ENCODE data around the gene DCAF15. TPM values are rescaled to one million over a fixed set of nuclear protein-coding genes. Genes with fewer than 3 reads are reported as not detected.
"Not testable (repeated sequence)": the region's sequence is repeated elsewhere in the genome, so short reads cannot be mapped to it uniquely, and the experiment has no call there.

Gene DCAF15
- total and polyA plus RNA-seq, 8 donors, result 7.1 to 37.3 (median 25.8) TPM

DNA sequence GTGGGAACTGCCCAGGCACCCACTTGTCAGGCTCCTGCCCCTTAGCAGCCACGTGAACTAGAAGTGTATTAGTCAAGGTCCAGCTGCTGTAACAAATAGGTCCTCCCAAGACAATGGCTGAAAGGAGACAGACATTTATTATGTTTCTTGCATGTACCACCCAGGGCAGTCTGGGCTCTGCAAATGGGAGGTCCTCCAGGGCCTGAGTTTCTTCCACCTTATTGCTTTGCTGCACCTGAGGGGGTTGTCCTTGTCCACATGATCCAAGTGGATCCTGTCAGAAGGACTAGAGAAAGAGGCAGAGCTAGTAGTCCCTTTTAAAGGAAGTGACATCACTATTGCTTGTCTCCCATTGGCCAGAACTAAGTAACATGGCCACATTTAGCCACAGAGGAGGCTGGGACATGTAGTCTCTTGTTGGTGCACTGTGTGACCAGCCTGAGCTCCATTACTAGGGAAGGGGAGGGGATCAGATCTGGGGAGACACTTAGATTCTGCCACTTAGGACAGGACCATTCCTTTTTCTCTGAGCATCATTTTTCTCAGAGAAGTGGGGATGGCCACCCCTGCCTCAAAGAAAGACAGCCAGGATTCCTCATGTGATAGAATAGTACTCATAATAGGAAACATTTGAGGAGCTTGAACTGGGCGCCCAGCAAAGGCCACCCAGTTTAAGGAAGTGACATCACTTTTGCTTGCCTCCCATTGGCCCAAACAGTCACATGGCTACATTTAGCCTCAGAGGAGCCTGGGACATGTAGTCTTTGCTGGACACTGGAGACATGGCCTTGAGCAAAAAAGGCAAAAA, 31.2 kb upstream of the DCAF15 start:
- TF ChIP-seq EP300 (IDR thresholded peaks at IDR 0.05) (no peak), POLR2A (IDR thresholded peaks at IDR 0.05) (no peak), POLR2AphosphoS5 (IDR thresholded peaks at IDR 0.05) (no peak)
- TF ChIP-seq, protein P1, sequence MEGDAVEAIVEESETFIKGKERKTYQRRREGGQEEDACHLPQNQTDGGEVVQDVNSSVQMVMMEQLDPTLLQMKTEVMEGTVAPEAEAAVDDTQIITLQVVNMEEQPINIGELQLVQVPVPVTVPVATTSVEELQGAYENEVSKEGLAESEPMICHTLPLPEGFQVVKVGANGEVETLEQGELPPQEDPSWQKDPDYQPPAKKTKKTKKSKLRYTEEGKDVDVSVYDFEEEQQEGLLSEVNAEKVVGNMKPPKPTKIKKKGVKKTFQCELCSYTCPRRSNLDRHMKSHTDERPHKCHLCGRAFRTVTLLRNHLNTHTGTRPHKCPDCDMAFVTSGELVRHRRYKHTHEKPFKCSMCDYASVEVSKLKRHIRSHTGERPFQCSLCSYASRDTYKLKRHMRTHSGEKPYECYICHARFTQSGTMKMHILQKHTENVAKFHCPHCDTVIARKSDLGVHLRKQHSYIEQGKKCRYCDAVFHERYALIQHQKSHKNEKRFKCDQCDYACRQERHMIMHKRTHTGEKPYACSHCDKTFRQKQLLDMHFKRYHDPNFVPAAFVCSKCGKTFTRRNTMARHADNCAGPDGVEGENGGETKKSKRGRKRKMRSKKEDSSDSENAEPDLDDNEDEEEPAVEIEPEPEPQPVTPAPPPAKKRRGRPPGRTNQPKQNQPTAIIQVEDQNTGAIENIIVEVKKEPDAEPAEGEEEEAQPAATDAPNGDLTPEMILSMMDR (IDR thresholded peaks at IDR 0.05), result no peak
- DNase-seq, result peak in 1 of 2 donors; percentile 61
- peaks cover 74 to 97% (median 96%) of the 10 kb centered on the region in 4 donors for H3K36me3 ChIP-seq

DNA sequence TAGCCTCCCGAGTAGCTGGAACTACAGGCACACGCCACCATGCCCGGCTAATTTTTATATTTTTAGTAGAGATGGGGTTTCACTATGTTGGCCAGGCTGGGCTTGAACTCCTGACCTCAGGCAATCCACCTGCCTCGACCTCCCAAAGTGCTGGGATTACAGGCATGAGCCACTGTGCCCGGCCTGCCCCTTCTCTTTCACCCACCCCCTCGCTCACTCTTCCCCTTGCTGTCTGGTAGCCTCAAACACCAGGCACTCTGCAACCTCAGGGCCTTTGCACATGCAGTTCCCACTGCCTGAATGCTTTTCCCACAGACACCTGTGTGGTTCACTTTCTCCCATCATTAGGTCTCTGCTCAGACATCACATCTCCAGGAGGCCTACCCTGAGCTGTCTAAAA, 30.2 kb upstream of the DCAF15 start:
- H3K4me1 ChIP-seq; H3K9me3 ChIP-seq; H3K27ac ChIP-seq; H3K27me3 ChIP-seq; intact Hi-C loops (cut with DNase I; ENCODE audit: low total_unique reads); DNase-seq; H3K4me3 ChIP-seq: not testable (repeated sequence)
- 93 to 99% (median 98%) methylated on average over 6 of the region's 6 CpGs for WGBS, 5 donors
- H3K36me3 ChIP-seq, result peaks cover 83 to 97% (median 96%) of the 10 kb centered on the region in 4 donors

More for the DNA sequence above, 31.2 kb upstream of the DCAF15 start:
- H3K4me3 ChIP-seq, result no peak overlapping the region
- peaks cover 0 to 7% (median 5%) of the 10 kb centered on the region in 4 donors for H3K9me3 ChIP-seq
- WGBS, 5 donors, result 76 to 93% (median 90%) methylated on average over 2 of the region's 2 CpGs
- H3K27ac ChIP-seq, result no peak overlapping the region
- H3K4me1 ChIP-seq, result no peaks in the 10 kb centered on the region
- no peaks in the 10 kb centered on the region for H3K27me3 ChIP-seq
- intact Hi-C loops (cut with DNase I; ENCODE audit: low total_unique reads), result no loop called here

DNA sequence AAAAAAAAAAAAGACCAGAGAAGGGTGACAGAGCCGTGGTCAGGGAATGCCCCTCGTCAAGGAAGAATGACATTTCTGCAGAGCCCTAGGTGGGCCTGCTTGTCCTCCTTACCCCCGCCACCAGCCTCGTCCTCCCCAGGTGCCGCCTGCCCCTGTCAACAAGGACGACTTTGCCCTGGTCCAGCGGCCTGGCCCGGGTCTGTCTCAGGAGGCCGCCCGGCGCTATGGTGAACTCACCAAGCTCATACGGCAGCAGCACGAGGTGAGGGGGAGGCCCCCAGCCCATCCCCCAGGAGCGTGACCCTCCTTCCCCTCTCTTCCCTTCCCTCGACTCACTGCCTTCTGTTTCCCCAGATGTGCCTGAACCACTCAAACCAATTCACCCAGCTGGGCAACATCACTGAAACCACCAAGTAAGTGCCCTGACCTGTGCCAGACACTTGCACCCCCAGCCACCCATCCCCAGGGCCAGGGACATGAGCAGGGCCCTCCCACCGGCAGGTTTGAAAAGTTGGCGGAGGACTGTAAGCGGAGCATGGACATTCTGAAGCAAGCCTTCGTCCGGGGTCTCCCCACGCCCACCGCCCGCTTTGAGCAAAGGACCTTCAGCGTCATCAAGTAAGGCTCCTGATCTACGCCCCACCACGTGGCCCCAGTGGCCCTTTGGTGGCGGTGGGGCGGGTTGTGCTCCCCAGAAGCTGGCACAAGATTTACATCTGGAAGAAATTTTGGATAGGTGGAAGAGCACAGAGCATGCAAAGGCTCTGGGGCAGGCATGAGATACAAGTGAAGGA, 28.9 kb upstream of the DCAF15 start:
- Histone ChIP-seq H3K27me3 (no peaks in the 10 kb centered on the region), H3K4me1 (no peaks in the 10 kb centered on the region), H3K4me3 (no peak overlapping the region), H3K27ac (no peak overlapping the region), H3K9me3 (peaks cover 0 to 7% (median 5%) of the 10 kb centered on the region in 4 donors), H3K36me3 (peaks cover 85 to 98% (median 97%) of the 10 kb centered on the region in 4 donors)
- WGBS, 5 donors, result 94 to 96% (median 95%) methylated on average over 24 to 28 of the region's 28 CpGs
- DNase-seq, result no peak
- intact Hi-C loops (cut with DNase I; ENCODE audit: low total_unique reads), result no loop called here
- TF ChIP-seq POLR2A (IDR thresholded peaks at IDR 0.05), result no peak
- TF ChIP-seq, protein P1 (IDR thresholded peaks at IDR 0.05), result no peak
- TF ChIP-seq EP300 (IDR thresholded peaks at IDR 0.05), result no peak
- TF ChIP-seq POLR2AphosphoS5 (IDR thresholded peaks at IDR 0.05), result no peak

DNA sequence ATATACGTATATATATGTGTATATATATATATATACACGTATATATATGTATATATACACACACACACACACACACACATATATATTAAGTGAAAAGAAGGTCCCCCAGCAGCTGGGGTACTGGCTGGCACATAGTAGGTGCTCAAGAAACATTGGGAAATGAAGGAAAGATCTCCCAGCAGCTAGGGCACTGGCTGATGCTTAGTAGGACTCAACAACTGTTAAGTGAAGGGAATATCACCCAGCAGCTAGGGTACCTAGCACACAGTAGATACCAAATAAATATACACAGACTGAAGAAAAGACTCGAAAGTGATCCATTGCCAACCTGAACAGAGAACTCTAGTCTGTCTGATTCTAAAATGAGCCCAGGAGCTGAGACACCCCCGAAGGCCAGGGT, 26.3 kb upstream of the DCAF15 start:
- Histone ChIP-seq H3K9me3 (peaks cover 0 to 1% (median 0%) of the 10 kb centered on the region in 4 donors), H3K36me3 (peaks cover 66 to 92% (median 90%) of the 10 kb centered on the region in 4 donors), H3K27me3 (no peaks in the 10 kb centered on the region), H3K4me1 (no peaks in the 10 kb centered on the region), H3K4me3 (no peak overlapping the region), H3K27ac (no peak overlapping the region)
- TF ChIP-seq, protein P1 (IDR thresholded peaks at IDR 0.05), result no peak
- no peak for TF ChIP-seq POLR2AphosphoS5 (IDR thresholded peaks at IDR 0.05)
- TF ChIP-seq POLR2A (IDR thresholded peaks at IDR 0.05), result no peak
- TF ChIP-seq EP300 (IDR thresholded peaks at IDR 0.05), result no peak
- WGBS, 5 donors, result 79 to 90% (median 83%) methylated on average over 4 of the region's 4 CpGs
- intact Hi-C loops (cut with DNase I; ENCODE audit: low total_unique reads), result no loop called here
- DNase-seq, result no peak
